22Rv1 (cell line): ENCODE results near the gene TXNRD2.

ENCODE experiments used
- ZFX ChIP-seq: fragments of 450-650 bp; IDR thresholded peaks from 2 replicates; pipeline ENCODE4 v1.6.1; 2017; ENCODE audit warnings: antibody characterized with exemption, borderline replicate concordance
- TF ChIP-seq, protein P1 (sequence below): fragments of 450-650 bp; IDR thresholded peaks from 2 replicates; pipeline ENCODE4 v1.5.1; 2017; ENCODE audit warnings: mild to moderate bottlenecking

- TF ChIP-seq, protein P1, sequence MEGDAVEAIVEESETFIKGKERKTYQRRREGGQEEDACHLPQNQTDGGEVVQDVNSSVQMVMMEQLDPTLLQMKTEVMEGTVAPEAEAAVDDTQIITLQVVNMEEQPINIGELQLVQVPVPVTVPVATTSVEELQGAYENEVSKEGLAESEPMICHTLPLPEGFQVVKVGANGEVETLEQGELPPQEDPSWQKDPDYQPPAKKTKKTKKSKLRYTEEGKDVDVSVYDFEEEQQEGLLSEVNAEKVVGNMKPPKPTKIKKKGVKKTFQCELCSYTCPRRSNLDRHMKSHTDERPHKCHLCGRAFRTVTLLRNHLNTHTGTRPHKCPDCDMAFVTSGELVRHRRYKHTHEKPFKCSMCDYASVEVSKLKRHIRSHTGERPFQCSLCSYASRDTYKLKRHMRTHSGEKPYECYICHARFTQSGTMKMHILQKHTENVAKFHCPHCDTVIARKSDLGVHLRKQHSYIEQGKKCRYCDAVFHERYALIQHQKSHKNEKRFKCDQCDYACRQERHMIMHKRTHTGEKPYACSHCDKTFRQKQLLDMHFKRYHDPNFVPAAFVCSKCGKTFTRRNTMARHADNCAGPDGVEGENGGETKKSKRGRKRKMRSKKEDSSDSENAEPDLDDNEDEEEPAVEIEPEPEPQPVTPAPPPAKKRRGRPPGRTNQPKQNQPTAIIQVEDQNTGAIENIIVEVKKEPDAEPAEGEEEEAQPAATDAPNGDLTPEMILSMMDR = no peak
- no peak for TF ChIP-seq ZFX
Measured at GRCh38 chr22:19876314-19876940, 65.2 kb downstream of the TXNRD2 start.
